HG02840 (cell line): ENCODE data around the gene KRTAP10-3.

Experiments used
- ATAC-seq: cut with Tn5 transposase; IDR thresholded peaks from one replicate; pipeline ENCODE4 v1.9.1; 2021; ENCODE audit warnings: mild to moderate bottlenecking, moderate library complexity, moderate number of reproducible peaks; ENCODE audit not compliant: unreplicated experiment, low FRiP score

KRTAP10-3 gene

DNA sequence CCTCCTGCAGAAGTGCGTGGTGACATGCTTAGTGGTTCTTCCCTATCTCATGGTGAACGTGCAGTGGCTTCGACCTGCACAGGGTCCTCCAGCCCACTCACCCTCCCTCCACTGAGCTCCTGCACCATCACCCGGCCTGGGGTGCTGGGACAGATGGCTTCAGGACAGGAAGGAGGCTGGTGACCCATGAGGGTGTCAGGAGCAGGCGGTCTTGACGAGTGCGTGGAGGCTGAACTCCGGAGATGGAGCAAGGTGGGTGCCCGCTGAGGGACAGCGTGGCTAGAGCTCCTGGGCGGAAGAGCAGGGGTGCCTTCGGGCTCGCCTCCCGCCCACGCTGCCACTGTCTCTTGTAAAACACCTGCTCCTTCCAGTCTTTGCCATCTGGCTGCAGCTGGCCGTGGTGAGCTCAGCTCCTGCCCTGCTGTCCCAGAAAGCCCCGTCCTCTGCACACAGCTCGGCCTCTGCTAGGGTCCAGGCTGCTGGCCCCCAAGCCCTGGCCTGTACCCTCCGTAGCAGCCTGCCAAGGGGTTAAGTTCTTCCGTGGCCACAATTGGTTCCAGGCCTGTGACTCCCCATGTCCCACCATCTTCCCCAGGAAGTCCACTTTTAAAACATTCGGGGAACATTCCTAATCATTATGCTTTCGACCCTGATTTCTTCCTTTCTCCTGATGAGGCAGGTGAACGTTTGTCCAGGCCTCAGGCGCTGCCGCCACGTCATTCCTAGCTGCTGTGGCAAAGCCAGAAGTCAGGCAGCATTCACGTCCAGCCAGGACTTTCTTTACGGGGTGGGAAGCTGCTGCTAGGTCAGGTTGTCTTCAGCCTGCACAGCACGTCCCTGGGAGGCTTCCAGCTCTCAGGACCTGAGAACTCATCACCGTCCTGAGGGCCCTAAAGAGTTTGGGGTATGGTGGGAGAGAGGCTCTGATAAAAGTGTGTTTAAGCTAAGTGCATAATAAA, 26.7 kb downstream of the KRTAP10-3 start:
- ATAC-seq = no peak

DNA sequence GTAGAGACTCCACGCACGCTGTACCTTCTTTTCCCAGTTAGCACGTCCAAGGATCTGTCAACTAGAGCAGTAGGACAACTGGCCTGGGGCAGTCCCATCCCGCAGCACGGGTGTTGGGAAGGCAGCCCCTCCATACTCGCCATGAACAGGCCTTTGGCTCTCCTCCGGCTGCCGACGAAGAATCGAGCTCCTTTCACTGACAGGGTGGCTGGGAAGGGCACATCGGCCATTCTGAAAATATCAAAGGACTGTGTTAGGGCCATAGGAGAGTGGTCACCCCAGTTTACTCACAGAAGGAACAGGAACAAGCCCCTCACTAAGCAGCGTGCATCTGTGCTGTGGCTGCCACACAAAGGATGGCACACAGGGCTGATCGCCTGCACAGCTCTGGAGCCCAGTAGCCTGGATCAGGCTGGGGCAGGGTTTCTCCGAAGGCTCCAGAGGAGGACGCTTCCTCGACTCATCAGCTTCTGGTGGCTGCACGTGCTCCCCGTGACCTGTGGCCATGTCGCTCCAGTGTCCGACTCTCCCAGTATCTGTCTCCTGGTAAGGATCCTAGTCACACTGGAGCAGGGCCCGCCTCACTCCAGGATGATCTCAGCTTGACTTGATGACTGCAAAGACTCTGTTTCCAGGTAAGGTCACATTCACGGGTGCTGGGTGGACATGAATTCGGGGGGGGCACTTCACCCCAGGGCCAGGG, 27.5 kb downstream of the KRTAP10-3 start:
- no peak for ATAC-seq

DNA sequence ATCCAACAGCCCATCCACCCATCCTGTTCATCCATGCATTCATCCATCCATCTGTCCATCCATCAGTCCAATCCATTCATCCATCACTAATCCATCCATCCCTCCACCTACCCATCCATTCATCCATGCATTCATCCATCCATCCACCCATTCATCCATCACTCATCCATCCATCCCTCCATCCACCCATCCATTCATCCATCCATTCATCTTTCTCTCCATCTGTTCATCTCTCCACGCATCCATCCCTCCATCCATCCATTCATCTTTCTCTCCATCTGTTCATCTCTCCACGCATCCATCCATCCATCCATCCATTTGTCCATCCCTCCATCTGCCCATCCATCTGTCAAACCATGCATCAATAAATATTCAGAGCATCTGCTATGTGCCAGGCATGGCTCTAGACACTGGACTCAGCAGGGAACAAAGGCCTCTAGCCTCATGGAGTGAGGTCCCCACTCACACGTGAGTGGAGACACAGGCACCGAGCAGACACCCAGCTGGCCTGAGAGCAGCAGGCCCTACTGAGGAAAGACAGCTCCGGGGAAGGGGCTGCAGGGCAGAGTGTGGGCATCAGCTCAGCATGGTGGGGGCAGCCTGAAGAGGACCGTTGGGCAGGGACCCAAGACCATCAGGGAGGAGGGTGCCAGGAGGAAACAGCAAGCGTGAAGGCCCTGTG, 28.2 kb downstream of the KRTAP10-3 start:
- ATAC-seq = no peak

DNA sequence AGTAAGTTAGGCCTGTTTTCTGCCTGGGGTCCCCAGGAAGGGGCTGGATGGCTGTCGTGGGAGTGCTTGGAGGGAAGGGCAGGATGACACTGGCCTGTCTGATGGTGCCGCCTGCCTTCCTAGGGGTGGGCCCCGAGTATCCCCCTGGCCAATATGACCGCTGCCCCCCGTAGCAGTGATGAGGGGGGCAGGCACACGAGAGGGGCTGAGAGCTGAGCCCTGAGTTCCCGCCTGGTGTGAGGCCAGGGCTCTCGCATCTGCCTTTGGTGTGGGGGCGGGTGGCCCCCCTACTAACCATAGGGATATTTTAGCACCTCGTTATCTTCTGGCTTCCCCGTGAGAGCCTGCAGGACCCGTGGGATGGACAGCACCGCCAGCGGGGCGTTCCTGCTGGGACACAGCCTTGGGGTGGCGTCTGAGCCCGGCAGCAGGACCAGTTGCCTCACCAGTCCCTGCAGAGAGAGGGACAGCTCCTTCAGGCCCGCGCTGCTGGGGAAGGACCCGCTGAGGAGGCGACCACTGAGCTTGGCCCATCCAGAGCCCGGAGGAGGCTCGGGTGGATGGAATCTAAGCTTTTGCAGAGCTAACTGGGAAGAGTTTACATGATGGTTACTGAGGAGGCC, 29.0 kb downstream of the KRTAP10-3 start:
- ATAC-seq = no peak

DNA sequence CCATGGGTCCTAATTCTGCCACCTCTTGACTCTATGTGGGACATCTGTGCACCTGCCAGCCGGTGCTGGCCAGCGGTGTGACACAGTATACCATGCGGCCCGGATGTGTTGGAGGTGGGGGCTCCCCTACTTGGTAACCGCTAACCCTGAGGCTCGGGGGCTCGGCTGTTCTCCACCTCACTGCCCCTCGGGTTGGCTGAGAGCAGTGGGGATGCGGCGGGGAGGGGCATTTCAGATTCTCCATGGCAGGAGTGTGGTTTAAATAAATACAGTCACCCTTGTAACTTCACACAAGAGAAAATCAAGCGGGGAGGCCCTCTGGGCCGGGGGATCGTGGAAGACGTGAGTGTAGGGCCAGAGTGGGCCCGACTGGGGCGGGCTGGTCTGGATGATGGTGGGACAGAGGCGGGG, 29.6 kb downstream of the KRTAP10-3 start:
- no peak for ATAC-seq

DNA sequence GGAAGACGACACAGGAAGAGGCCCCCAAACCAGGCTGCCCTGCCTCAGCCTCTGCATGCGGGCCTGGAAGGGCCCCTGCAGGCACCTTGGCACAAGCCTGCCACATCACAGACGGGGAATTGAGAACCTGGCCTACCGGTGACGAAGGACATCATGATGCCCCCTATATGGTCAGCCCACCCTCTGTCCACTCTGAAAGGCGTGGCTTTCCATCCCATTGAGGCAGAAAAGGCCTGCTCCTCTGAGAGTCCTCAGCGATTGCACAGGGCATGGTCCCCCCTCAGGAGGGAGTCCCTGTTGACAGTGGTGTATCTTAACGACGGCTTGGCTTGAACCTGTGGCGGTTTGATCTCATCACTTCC, 30.0 kb downstream of the KRTAP10-3 start:
- no peak for ATAC-seq

DNA sequence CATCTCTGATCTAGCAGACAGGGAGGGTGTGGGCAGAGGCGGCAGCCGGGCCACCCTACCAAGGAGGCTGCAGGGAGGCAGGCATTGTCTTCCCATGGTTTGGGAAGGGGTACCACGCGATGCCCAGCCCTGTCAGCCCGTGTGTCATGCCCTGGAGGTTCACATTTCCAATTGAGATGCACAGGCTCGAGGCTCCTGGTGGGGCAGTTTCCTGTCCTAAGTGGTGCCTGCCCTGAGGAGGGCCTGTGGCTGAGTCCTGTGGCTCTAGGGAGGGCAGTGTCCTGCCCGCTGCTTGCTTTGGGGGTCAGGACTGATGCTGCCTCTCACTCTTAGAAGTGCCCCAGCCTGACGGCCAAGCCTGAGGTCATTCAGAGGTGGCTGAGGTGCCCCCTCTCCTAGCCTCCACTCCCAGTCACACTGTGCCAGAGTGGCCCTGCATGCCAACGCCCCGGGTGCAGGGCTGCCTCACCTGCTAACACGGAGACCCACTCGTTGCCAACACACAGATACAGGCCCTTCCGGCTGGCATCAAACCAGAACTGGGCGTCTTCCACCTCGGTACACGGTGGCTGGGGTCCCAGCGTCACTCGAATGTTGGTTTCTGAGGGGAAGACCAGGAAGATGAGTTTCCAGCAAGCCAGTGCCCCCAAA, 30.5 kb downstream of the KRTAP10-3 start:
- no peak for ATAC-seq

DNA sequence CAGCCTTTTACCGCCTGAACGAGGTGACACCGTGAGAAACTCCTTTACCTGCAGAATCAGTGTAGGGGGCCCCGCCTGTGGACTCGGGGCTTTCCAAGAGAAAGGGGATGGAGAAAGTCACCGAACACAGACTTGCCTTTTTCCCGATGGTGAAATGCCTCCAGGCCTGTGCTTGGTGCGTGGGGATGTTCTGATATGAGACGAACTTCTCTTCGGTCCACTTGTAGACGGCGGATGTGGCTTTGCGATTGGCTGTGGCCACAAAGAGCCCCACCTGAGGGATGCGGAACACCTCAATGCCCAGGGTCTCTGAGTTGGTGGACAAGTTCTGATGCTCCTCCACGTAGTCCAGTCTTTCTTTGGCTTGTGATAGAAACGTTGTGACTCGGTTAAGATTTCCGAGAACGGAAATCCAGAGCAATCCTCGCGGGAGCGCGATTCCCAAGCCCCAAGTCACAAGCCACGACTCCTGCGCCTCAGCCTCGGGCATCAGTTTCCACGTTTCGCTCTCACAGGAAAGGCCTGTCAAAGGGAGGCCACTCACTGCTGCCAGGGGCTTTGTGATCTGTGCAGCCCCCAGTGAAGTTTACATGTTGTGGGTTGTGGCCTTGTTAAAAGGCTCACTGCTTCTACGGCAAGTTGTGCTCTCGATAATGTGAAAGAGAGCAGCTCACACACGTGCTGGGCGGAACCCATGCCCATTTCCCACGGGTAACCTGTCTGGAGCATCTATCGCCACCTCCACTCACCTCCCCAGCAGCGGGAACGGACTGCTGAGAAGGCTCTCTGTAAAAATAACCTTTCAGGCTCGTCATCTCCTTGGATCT, 31.2 kb downstream of the KRTAP10-3 start:
- ATAC-seq = no peak

DNA sequence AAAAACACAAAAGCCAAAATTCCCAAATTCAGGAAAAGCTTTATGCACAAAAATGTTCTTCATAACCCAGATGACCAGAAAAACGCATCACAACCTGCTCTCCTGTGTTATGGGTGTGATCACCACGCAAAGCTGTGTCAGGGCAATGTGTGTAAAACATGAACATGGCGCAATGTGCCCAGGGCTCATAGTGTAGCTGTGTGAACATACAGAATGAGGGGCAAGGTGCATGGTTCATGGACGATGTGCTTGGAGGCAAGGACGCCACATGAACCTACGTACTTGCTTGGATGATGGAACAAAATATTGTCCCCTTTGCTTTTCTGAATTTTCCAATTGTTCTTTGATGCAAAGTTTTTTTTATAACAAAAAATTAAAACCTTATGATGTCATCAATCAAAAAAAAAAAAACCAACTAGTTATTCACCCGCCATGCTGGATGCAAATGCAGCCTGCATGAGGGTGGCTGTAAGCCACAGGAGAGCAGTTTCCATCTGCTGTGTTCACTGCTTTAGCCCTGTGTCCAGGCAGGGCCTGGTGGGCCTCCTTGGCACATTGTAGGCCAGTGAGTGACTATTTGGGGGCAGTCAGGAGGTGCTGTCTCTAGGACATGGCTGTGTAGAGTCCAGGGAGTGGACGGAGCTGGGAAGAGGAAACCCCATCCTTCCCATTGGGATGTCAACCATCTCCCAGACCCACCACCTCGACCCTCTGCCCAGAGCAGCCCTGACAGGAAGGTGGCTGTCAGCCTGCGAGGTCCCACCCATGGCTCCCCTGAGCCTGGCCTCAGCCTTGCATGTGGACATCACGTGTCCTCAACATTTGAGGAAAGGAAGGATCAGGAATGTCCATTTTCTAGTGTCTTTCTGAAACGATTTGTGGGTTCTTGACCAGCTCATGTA, 32.2 kb downstream of the KRTAP10-3 start:
- ATAC-seq = no peak

DNA sequence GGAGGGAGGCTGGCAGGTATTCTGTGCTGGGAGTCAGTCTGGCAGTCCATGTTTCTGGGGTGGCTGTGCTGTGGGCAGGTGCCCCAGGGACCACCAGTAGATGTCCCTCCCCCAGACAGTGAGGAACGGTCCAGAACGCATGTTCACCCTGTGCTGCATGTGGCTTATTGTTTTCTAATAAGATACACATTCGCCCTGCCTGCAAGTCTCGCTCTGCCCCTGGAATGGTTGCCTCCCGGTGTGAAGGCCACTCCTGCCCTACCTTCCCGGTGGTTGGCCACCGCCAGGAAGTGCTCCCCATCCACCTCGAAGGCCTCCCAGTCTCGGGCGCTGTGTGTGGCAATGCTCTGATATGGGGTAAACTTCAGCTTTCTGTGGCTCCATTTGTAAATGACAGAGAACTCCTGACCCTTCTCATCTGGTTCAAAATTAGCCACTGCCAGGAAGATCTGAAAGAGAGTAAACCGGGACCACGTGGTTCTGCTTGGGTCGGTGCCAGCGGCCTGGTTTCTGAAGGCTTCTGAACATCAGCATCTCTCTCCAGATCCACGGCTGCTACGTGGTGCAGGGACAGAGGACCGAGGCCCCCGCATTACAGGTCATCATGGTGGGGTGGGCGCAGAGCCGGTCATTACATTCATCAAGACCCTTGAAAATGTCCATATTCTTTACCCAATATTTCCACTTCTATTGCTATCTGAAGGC, 33.1 kb downstream of the KRTAP10-3 start:
- ATAC-seq = no peak

DNA sequence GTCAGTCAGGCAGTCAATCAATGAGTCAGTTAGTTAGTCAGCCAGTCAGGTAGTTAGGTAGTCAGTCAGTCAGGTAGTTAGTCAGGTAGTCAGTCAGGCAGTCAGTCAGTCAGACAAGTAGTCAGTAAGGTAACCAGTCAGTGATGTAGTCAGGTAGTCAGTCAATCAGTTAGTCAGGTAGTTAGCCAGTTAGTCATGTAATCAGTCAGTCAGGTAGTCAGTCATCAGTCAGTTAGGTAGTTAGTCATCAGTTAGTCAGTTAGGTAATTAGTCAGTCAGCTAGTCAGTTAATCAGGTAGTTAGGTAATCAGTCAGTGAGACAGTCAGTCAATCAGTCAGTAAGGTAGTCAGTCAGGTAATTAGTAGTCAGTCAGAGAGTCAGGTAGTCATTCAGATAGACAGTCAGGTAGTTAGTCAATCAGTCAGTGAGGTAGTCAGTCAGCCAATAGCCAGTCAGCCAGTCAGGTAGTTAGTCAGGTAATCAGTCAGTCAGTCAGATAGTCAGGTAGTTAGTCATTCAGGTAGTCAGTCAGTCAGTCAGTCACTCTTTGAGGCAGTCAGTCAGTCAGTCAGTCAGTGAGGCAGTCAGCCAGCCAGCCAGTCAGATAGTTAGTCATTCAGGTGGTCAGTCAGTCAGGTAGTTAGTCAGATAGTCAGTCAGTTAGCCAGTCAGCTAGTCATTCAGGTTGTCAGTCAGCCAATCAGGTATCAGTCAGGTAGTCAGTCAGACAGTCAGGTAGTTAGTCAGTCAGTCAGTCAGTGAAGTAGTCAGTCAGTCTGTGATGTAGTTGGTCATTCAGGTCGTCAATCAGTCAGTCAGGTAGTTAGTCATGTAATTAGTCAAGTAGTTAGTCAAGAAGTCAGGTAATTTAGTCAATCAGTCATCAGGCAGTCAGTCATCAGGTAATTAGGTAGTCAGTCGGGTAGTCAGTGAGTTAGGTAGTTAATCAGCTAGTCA, 33.9 kb downstream of the KRTAP10-3 start:
- no peak for ATAC-seq

DNA sequence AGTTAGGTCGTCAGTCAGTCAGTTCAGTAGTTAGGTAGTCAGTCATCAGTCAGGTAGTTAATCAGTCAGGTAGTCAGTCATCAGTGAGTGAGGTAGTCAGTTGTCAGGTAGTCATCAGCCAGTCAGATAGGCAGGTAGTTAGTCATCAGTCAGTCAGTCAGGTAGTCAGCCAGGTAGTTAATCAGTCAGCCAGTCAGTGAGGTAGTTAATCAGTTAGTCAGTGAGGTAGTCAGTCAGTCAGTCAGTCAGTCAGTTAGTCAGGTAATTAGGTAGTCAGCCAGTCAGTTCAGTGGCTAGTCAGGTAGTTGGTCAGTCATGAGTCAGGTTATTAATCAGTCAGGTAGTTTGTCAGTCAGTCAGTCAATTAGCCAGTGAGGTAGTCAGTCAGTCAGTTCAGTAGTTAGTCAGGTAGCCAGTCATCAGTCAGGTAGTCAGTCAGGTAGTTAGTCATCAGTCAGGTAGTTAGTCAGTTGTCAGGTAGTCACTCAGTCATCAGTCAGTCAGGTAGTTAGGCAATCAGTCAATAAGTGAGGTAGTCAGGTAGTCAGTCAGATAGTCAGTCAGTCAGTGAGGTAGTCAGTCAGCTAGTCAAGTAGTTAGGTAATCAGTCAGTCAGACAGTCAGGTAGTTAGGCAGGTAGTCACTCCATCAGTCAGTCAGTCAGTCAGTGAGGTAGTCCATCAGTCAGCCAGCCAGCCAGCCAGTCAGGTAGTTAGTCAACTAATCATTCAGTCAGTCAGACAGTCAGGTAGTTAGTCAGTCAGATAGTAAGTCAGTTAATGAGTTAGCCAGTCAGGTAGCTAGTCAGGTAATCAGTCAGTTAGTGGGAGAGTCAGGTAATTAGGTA, 34.8 kb downstream of the KRTAP10-3 start:
- ATAC-seq = no peak

DNA sequence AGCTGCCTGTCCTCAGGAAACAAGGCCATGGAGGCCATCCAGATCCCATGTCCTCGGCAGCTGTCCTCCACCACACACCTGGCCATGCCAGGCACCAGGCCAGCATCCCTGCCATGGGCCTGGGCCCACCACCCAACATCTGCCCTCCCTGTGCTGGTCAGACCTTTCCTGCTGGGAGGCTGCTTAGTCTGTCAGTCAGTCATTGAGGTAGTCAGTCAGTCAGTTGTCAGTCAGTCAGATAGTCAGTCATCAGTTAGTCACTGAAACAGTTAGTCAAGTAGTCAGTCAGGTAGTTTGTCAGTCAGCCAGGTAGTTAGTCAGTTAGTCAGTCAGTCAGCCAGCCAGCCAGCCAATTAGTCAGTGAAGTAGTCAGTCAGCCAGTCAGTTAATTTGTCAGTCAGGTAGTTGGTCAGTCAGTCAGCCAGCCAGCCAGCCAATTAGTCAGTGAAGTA, 35.8 kb downstream of the KRTAP10-3 start:
- no peak for ATAC-seq

DNA sequence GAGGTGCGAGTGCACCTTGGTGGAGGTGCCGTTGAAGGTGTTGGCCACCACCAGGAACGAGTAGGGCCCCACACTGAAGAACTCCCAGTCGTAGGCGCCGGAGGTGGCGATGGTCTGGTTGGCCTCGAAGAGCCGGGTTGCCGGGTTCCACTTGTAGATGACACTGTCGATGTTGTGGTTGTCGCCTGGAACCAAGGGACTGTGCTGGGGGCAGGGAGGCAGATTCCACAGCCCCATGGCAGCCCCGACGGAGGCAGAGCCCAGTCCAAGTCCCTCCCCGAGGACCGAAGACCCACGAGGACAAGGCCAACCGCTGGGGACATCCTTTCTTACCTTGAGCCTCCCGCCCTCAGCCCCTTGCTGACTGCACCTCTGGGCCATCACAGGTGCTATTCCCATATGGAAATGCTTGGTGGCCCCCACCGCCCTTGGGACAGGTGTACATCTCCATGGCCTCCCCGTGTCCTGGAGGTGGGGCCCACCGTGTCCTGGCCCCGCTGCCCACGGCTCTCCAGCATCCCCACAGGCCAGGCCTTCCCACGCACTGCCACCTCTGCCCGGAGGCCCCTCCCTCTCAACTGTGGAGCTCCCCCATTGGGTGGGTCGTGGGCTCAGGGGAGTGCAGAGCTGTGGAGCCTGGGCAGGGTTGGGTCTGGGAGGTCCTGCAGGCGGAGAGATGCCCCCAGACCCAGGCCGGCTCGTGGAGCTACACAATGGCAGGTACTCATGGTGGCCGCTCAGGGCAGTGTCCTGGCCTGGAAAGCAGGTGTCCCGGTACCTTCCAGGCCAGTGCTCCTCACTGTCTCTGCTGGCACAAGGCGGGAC, 36.5 kb downstream of the KRTAP10-3 start:
- no peak for ATAC-seq
